ENCODE results near the gene UGT2A2.
"Not testable (repeated sequence)": the region's sequence is repeated elsewhere in the genome, so short reads cannot be mapped to it uniquely, and the experiment has no call there.

Gene UGT2A2

GRCh38 chr4:69639542-69639941, at the start of gene UGT2A2:
Gene UGT2A2 (minus strand): TSS chr4:69639642. CDS start chr4:69639640, 2 bp downstream.
- no peak for DNase-seq

DNA sequence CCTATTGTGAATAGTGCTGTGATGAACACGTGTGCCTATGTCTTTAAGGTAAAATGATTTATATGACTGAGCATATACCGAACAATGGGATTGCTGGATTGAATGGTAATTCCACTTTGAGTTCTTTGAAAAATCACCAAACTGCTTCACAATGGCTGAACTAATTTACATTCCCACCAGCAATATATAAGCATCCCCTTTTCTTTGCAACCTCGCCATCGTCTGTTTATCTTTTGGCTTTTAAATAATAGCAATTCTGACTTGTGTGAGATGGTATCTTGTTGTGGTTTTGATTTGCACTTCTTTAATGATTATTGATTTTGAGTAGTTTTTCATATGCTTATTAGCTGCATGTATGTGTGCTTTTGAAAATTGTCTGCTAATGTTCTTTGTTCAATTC, 45.4 kb upstream of the UGT2A2 start:
- DNase-seq: no peak

DNA sequence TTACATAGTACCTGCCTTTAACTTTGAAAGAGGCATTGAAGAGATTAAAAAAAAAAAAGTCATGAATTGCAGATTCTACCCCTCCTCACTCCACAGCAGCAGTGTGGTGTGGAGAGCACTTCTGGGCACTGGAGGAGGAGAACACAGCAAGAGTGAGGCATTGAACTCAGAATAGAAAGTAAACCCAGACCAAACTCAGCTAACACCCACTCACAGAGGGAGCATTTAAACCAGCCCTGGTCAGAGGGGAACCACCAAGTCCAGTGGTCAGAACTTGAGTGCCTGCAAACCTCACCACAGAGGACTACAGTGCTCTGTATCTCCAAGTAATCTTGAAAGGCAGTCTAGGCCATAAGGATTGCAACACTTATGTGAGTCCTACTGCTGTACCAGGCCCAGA, 29.2 kb upstream of the UGT2A2 start:
- no peak for DNase-seq

GRCh38 chr4:69664009-69664408, 24.6 kb upstream of the UGT2A2 start:
- DNase-seq: not testable (repeated sequence)

DNA sequence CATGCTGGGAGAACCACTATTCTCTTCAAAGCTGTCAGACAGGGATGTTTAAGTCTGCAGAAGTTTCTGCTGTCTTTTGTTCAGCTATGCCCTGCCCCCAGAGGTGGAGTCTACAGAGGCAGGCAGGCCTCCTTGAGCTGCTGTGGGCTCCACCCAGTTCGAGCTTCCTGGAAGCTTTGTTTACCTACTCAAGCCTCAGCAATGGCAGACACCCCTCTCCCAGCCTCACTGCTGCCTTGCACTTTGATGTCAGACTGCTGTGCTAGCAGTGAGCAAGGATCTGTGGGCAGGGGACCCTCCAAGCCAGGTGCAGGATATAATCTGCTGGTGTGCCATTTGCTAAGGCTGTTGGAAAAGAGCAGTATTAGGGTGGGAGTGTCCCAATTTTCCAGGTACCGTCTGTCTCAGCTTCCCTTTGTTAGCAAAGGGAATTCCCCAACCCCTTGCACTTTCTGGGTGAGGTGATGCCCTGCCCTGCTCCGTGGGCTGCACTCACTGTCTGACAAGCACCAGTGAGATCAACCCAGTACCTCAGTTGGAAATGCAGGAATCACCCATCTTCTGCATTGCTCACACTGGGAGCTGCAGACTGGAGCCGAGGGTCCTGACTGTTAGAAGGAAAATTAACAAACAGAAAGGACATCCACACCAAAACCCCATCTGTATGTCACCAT, 21.8 kb upstream of the UGT2A2 start:
- not testable (repeated sequence) for DNase-seq

DNA sequence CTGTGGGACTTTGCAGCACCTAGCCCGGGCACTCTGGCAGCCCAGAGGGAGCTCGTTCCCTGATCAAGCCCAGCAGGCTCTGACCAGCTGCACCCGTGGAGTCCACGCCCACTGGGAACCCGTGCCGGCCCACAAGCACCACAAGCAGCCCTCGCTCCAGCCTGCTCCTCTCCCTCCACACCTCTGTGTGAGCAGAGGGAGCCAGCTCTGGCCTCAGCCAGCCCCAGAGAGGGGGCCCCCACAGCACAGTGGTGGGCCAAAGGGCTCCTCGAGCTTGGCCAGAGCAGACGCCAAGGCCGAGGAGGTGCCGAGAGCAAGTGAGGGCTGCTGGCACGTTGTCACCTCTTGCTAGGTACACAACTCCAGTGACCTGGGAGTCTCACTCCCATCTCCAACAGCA, 18.7 kb upstream of the UGT2A2 start:
- DNase-seq: no peak

GRCh38 chr4:69656653-69657158, 17.3 kb upstream of the UGT2A2 start:
- no peak for DNase-seq

- DNase-seq: no peak
These were observed 13.7 kb upstream of the UGT2A2 start, which contains the start of gene UGT2A1 for GRCh38 chr4:69653147-69653546. Gene UGT2A1 (minus strand): TSS chr4:69653247. CDS start chr4:69647644, 5,603 bp downstream.

DNA sequence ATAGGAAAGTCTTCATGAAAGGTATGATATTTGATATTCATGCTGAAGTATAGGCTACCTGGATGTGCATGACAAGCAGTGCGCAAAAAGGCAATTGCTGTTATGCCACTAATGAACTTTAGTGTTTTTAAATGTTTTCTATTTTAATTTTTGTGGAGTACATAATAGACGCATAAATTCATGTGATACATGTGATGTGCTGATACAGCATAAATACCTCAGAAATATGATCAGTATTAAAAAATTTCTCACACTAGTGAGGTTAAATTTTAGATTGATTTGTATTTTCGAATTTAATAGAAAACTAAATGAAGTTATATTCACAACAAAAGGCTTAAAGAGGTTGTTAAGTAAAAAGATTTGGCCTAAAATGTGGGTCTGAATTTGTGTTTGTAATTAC, 11.4 kb upstream of the UGT2A2 start:
- DNase-seq: no peak

DNA sequence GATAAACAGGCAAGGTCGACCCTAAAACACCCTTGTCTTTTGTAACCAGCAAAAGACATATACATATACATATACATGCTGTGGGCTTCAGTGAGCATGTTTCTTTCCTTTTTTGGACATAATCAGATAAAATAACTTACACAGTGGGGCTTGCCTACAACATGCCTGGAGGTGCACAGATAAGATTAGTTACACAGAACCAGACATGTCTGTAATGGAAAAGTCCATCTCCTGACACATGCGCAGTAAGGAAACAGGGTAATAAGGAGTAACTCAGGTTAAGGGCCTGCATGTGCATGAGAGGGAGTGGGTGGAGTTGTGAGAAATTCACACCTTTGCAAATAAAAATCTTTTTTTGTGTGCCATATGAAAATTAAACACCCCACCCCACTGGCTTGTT, 10.2 kb upstream of the UGT2A2 start:
- no peak for DNase-seq

GRCh38 chr4:69649207-69649606, 9.8 kb upstream of the UGT2A2 start:
- DNase-seq: no peak

DNA sequence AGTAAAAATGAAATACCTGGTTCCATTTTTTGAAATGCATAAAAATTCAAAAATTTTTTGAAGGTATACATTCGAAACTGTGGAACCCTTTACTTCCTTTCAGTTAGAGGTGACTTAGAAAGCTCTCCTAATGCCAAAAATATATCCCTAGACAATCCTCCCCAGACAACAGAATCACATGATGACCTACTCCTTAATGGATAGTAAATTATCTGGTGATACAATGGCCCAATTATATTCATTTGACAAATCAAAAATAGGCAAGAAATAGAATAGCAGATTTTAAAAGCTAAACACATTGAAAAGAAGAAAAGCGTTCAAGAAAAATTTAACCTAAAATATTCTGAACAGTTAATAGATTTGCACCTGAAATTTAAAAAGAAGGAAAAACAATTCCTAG, 3.5 kb upstream of the UGT2A2 start:
- DNase-seq: no peak

DNA sequence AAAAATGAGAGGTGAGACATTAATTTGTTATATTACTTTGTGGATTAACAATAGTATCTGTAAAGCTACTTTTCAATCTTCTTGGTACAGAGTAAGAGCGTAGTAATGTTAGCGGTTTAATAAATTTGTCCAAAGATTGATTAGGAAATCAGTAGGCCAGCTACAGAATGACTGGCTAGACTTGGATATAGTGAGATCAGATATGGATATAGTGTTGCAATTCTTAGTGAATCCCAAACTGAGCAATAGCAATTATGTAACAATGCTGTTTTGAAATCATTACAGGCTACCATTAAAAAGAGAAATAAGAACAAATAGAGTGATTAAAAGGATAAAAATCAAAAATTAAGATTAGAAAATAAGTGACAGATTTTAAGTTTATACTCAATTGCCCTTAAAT, 847 bp upstream of the UGT2A2 start:
- no peak for DNase-seq

DNA sequence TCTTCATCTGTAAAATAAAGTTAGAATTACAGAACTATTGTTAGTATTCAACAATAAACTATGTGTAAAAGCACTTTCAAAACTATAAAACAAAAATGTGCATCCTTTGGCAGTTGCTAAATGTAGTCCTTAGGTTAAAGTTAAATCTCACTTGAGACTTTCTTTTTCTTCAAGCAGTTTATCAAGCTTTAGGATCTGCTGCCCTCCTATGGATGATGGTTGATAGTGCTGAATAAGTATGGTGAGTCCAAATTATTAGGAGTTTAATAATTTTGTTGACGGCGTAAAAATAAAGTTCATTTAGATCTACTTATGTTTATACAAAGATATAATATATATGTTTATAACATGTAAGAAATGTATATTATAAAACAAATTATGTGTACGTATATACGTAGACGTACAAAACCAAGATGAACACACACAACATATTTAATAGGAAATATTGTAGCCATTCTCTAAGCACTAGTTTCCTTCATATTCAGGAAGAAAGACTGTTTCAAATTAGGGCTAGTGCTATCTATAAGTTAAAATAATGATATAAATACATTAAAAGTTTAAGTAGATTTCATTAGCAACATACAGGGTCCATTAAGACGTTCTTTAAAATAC, 22.3 kb downstream of the UGT2A2 start:
- DNase-seq: no peak

DNA sequence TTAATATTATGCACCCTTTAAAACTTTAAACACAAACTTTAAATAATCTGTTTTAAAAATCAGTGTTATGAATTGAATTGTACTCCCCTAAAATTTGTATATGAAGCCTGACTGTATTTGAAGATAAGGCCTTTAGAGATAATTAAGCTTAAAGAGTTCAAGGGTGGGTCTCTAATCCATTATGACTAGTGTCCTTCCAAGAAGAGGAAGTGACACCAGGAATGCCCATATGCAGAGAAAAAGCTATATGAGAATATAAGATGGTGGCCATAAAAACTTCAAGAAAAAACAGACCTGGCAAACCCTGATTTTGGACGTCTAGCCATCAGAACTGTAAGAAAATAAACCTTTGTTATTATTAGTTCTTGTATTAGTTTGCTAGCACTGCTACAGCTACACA, 29.0 kb downstream of the UGT2A2 start:
- DNase-seq: no peak

GRCh38 chr4:69601065-69601464, 38.4 kb downstream of the UGT2A2 start:
- DNase-seq: no peak

DNA sequence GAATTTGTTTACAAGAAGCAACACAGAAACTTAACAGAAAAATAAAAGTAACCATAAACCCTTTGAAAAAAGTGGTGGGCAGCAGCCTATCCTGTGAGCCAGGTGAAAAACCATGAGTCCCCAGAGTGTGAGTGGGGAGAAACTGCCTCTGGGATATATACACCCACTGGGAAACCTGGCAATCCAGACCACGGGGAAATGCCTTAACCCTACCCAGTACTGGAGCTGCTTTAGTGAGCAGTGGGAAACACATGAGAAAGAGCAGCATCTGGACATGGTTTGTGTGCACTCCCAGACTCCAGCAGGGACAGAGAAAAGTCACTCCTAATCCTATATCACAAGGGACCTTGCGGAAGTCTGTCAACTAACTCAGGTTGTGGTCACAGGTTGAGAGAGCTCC, 39.4 kb downstream of the UGT2A2 start:
- DNase-seq: no peak

DNA sequence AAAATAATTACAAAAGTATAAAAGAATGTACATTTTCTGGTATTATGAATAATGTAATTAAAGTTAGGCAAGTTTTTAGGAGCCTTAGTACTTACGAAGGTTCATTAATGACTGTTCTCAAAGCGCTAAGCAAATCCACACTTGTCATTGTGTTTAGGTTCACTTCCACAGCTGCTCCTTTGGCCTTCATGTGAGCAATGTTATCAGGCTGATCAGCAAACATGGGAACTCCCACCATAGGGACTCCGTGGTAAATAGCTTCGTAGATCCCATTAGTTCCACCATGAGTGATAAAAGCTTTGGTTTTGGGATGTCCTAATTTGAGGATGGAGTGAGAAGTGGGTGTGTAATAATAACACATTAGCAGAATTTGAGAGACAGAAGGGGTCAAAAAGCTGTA, 45.1 kb downstream of the UGT2A2 start:
- no peak for DNase-seq

DNA sequence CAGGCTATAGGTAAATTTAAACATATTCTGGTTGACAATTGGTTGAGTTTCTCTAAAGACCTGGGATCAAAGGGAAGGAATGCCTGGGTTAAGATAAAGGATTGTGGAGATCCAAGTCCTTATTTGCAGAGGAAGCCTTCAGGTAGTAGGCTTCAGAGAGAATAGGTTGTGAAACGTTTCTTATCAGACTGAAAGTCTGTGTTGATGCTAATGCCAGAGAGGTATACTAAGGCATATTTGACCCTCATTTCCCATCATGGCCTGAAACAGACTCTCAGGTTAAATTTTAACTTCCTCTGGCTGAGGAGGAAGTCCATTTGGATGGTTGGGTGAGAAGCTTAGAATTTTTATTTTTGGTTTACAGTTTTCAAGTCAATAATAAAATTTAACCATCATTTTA, 48.1 kb downstream of the UGT2A2 start:
- no peak for DNase-seq

- DNase-seq: no peak
These were observed 49.6 kb downstream of the UGT2A2 start for GRCh38 chr4:69589884-69590283.

DNA sequence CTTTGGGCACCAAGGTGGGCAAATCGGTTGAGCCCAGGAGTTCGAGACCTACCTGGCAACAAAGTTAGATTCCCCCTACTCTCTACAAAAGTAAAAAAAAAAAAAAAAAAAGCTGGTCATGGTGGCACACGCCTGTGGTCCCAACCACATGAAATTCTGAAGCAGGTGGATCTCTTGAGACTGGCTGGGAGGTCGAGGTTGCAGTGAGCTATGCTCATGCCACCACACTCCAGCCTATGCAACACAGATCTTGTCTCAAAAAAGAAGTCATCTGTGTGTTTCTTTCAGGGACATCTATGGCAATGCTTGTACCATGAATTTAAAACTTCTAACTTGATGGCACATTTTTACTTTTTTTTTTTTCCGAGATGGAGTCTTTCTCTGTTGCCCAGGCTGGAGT, 55.3 kb downstream of the UGT2A2 start:
- DNase-seq: no peak

- no peak for DNase-seq
These were observed 55.9 kb downstream of the UGT2A2 start for GRCh38 chr4:69583543-69583942.

GRCh38 chr4:69577245-69577644, 62.2 kb downstream of the UGT2A2 start:
- DNase-seq: no peak

DNA sequence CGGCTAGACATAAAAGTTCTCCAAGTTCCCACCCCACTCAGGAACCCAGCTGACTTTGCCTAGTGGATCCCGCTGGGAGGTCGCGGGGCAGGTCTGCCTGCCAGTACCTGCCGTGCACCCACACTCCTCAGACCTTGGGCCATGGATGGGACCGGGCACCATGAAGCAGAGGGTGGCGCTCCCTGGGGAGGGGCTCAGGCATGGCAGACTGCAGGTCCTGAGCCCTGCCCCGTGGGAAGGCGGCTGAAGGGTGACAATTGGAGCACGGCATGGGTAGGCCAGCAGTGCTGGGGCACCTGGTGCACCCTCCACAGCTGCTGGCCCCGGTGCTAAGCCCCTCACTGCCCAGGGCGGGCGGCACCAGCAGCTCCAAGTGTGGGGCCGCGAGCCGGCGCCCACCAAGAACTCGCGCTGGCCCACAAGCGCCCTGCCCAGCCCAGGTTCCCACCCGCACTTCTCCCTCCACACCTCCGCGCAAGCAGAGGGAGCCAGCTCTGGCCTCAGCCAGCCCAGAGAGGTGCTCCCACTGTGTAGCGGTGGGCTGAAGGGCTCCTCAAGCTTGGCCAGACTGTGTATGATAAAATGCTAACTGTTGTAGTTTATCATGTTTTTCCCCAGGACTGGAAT, 63.1 kb downstream of the UGT2A2 start:
- DNase-seq: no peak

Data from activated gamma-delta T cell treated with Interleukin-2 at 50 U/mL for 16 hours (primary cell).